Sigmoid colon (tissue), 7 donors: ENCODE results near the gene TLCD1. TPM values are rescaled to one million over a fixed set of nuclear protein-coding genes. Genes with fewer than 3 reads are reported as not detected.

Source experiments
- DNase-seq: peaks from one replicate; pipeline ENCODE4 v3.0.0-alpha.2; 2019
- H3K27ac ChIP-seq, 4 donors: fragments of 200-600 bp; sonication (generic); one replicate each; pipeline ENCODE4 v1.5.1; 2016 to 2019; ENCODE audit warnings: mild to moderate bottlenecking in 1 of 4
- H3K27me3 ChIP-seq, 3 donors: fragments of 200-600 bp; sonication (generic); one replicate each; pipeline ENCODE4 v1.5.1; 2019; ENCODE audit warnings: mild to moderate bottlenecking in 1 of 3
- H3K36me3 ChIP-seq, 4 donors: fragments of 200-600 bp; sonication (generic); one replicate each; pipeline ENCODE4 v1.5.1; 2016 to 2019
- H3K4me1 ChIP-seq, 4 donors: fragments of 200-600 bp; sonication (generic); one replicate each; pipeline ENCODE4 v1.5.1; 2017 to 2019
- H3K4me3 ChIP-seq, 4 donors: fragments of 200-600 bp; sonication (generic); one replicate each; pipeline ENCODE4 v1.5.1; 2017 to 2019; ENCODE audit warnings: mild to moderate bottlenecking in 2 of 4, moderate library complexity in 1 of 4
- H3K9me3 ChIP-seq, 4 donors: fragments of 200-600 bp in 3 of 4; sonication (generic) in 3 of 4; one replicate each; pipeline versions ENCODE4 v1.5.1 to v1.6.1; 2013 to 2019
- EP300 ChIP-seq, 4 donors: sonication (generic); formaldehyde crosslinking; IDR thresholded peaks; one replicate each; pipeline ENCODE4 v1.6.1; 2017; ENCODE audit warnings: antibody characterized with exemption in 4 of 4
- POLR2A ChIP-seq, 2 donors: fragments of 450-650 bp; IDR thresholded peaks; one replicate each; pipeline ENCODE4 v1.6.1; 2016; ENCODE audit warnings: antibody characterized with exemption in 2 of 2, mild to moderate bottlenecking in 2 of 2, moderate library complexity in 2 of 2
- POLR2AphosphoS5 ChIP-seq, 4 donors: sonication (generic); formaldehyde crosslinking; IDR thresholded peaks; one replicate each; pipeline ENCODE4 v1.6.1; 2017; ENCODE audit warnings: antibody characterized with exemption in 4 of 4
- WGBS, 2 donors: extraction: QIAGEN DNeasy Blood & Tissue Kit; methylation state at CpG; one replicate each; pipeline ENCODE4 v1.1.7; 2013; 5-methylcytosine and 5-hydroxymethylcytosine counted together
- intact Hi-C: fragments of 100-400 bp; cut with DNase I; formaldehyde crosslinking; loops from one replicate; pipeline ENCODE4 v1.15.1; 2023
- polyA plus RNA-seq, 3 donors: library from polyadenylated mRNA; stranded (reverse); fragments of 200-250 nt; gene quantifications; one replicate each; pipeline ENCODE4 v1.2.3, GENCODE V29; 2013
- total RNA-seq, 4 donors: library from RNA; depleted of rRNA; stranded (reverse); fragments of >200 nt; gene quantifications; one replicate each; pipeline ENCODE4 v1.1.0, GENCODE V29; 2016
- TF ChIP-seq, protein P1 (sequence below), 4 experiments: fragments of 450-650 bp in 3 of 4; fragments of 200-600 bp in 1 of 4; IDR thresholded peaks; one replicate each; pipeline ENCODE4 v1.5.1; 2016 to 2019; ENCODE audit warnings: antibody characterized with exemption in 4 of 4, mild to moderate bottlenecking in 3 of 4, moderate library complexity in 2 of 4
- donor health status: healthy with polysubstance abuse.
- donor health status: Bipolar disorder and iron deficiency.
- donor health status: healthy.

TLCD1 gene
- total and polyA plus RNA-seq, 7 donors: 0.66 to 14.2 (median 2.1) TPM; not detected in 2

DNA sequence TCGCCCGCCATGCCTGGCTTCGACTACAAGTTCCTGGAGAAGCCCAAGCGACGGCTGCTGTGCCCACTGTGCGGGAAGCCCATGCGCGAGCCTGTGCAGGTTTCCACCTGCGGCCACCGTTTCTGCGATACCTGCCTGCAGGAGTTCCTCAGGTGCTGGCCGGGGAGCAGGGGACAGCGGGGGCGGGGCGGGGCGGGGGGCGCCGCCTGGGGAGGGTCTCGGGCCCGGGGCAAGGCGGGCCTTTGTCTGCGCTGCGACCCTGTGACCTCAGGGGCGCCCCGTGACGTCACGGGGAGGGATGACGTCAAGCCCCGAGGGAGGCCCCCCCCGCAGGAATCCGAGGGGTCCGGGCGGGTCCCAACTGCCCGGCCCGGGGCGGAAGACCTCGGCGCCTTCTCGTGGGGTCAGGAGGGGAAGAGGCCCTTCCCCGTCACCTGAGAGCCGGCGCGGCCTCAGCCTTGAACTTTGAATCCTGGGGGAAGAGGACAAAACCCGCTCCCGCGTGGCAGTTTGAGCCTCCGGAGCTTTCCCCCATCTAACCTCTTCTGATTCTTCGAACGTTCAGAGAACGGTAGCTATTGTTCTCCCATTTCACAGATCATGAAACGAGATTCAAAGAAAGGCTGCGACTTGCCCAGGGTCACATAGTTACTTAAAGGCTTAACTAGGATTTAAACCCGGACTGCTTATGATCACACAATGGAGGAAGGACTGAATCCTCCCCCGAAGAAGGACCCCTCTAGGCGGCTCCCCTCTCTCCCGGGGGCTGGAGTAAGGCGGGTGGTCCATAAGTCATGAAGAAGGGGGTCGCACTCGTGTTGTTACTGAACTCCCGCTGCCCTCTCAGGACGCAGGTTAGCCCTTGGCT, 18.3 kb upstream of the TLCD1 start:
- Histone ChIP-seq H3K36me3 (peaks cover 0 to 9% (median 4%) of the 10 kb centered on the region in 4 donors), H3K9me3 (no peaks in the 10 kb centered on the region), H3K27ac (peak overlapping the region; percentile 84 to 91 (median 89)), H3K27me3 (no peaks in the 10 kb centered on the region), H3K4me3 (peak overlapping the region; percentile 64 to 78 (median 72)), H3K4me1 (peaks cover 0 to 42% (median 41%) of the 10 kb centered on the region in 4 donors)
- DNase-seq: peak; percentile 74
- TF ChIP-seq EP300 (IDR thresholded peaks at IDR 0.05) (no peak), POLR2AphosphoS5 (IDR thresholded peaks at IDR 0.05) (peak in 2 of 4 donors; percentile 60 to 62)
- WGBS, 2 donors: 0 to 1% methylated on average over 61 of the region's 61 CpGs
- intact Hi-C loops: no loop called here

DNA sequence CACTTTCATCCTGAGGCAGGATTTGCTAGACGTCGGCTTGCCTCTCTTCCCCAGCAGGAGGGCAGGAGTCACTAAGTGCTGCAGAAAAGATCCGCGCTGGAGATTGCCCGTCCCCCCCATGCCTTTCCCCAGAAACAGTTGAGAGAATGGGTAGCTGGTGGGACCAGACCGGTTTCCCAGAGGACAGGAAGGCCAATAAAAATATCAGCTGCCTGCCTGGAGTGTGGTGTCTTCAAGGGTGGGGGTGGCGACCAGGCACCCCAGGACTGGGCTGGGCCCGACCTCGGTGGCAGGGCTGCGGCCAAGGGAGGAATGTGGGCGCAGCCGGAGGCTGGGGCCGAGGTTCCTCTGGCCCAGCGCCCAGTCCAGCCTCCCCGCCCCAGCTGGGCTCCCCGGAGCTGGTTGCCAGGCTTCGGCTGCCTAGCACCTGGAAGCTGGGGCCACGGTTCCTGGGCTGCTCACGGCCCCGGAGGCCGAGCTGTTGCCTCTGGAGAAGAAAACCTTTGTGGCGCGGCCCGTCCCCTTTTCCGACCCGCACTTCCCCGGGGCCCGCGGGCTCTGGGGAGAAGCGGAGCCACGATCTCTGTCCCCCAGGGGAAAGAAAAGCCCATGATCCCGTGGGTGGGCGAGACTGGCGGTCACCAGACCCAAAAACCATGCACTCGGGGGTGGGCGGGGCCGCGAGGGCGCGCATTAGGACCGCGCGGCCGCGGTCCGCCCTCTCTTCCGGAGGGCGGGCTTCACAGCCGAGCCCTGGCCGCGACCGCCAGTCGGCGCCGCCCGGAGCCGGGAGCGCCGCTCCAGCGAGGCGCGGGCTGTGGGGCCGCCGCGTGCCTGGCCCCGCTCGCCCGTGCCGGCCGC, 17.4 kb upstream of the TLCD1 start, which contains the start of gene TRAF4:
Gene TRAF4, plus strand, starts transcription at position 769 of the 861 bp plus-strand sequence. CDS start 102 bp downstream, outside the sequence.
- H3K27ac ChIP-seq: peak within 1 kb of the TSS; percentile 84 to 91 (median 89)
- H3K4me3 ChIP-seq: peak within 1 kb of the TSS; percentile 64 to 78 (median 72)
- TF ChIP-seq, protein P1, sequence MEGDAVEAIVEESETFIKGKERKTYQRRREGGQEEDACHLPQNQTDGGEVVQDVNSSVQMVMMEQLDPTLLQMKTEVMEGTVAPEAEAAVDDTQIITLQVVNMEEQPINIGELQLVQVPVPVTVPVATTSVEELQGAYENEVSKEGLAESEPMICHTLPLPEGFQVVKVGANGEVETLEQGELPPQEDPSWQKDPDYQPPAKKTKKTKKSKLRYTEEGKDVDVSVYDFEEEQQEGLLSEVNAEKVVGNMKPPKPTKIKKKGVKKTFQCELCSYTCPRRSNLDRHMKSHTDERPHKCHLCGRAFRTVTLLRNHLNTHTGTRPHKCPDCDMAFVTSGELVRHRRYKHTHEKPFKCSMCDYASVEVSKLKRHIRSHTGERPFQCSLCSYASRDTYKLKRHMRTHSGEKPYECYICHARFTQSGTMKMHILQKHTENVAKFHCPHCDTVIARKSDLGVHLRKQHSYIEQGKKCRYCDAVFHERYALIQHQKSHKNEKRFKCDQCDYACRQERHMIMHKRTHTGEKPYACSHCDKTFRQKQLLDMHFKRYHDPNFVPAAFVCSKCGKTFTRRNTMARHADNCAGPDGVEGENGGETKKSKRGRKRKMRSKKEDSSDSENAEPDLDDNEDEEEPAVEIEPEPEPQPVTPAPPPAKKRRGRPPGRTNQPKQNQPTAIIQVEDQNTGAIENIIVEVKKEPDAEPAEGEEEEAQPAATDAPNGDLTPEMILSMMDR (IDR thresholded peaks at IDR 0.05): no peak
- peak in 1 of 2 donors; percentile 20 for TF ChIP-seq POLR2A (IDR thresholded peaks at IDR 0.05)
- peak in 1 of 4 donors; percentile 8 for TF ChIP-seq POLR2AphosphoS5 (IDR thresholded peaks at IDR 0.05)
- no peaks in the 10 kb centered on the region for H3K27me3 ChIP-seq
- H3K4me1 ChIP-seq: peaks cover 0 to 42% (median 41%) of the 10 kb centered on the region in 4 donors
- H3K36me3 ChIP-seq: peaks cover 0 to 8% (median 2%) of the 10 kb centered on the region in 4 donors
- no peaks in the 10 kb centered on the region for H3K9me3 ChIP-seq
- intact Hi-C loops: loop anchor here (1.0 kb wide), 1 partner anchor 14 kb away; no protein-coding TSS in a partner anchor
- peak; percentile 86 for DNase-seq
- WGBS, 2 donors: 1 to 2% methylated on average over 70 of the region's 70 CpGs

DNA sequence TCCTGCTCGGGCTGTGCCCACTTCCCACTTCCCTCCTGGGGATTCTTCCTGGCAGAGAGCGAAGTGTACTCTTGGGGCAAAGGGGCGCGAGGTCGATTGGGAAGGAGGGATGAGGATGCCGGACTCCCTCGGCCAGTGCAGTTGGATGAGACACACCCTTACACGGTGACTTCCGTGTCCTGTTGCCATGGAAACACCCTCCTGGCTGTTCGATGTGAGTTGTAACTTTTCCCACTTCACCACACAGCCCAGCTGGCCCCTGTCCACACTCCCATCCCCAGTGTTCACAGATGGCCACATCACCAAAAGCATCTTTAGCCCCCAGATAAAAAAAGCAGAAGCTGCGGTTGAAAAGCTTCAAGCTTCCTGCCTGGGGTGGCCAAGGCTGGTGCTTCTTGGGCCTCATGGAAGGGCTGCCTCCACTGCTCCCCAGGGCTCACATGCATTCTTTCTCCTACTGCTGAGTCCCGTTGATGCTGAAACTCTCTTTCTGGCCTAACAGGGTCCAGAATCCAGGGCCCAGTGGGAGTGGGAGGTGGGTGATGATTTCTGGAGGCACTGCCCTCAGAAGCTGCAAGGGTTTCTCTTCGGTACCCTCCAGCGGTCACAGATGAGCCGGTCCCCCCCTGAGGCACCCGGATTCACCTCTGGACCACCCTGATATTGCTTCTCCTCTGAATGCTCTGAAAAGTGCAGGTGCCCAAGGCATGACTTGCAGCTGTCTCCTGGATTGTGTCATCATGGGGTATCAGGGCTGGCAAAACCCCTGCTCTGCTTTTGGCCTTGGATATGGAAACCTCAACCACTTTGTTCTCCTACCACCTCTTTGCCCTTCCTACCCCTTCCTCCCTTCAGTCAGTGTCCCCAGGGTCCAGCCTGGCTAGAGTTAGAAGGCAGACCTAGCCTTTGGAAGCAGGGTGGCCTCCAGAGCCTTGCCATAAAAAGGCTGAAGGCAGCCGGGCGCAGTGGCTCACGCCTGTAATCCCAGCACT, 15.6 kb upstream of the TLCD1 start:
- H3K4me3 ChIP-seq: no peak overlapping the region
- intact Hi-C loops: no loop called here
- no peaks in the 10 kb centered on the region for H3K27me3 ChIP-seq
- H3K4me1 ChIP-seq: peaks cover 0 to 40% (median 36%) of the 10 kb centered on the region in 4 donors
- no peaks in the 10 kb centered on the region for H3K36me3 ChIP-seq
- H3K27ac ChIP-seq: no peak overlapping the region
- 54 to 58% methylated on average over 19 of the region's 19 CpGs for WGBS, 2 donors
- TF ChIP-seq POLR2AphosphoS5 (IDR thresholded peaks at IDR 0.05) (no peak), POLR2A (IDR thresholded peaks at IDR 0.05) (no peak), EP300 (IDR thresholded peaks at IDR 0.05) (no peak)
- TF ChIP-seq, protein P1 (IDR thresholded peaks at IDR 0.05): no peak
- H3K9me3 ChIP-seq: no peaks in the 10 kb centered on the region
- DNase-seq: no peak

DNA sequence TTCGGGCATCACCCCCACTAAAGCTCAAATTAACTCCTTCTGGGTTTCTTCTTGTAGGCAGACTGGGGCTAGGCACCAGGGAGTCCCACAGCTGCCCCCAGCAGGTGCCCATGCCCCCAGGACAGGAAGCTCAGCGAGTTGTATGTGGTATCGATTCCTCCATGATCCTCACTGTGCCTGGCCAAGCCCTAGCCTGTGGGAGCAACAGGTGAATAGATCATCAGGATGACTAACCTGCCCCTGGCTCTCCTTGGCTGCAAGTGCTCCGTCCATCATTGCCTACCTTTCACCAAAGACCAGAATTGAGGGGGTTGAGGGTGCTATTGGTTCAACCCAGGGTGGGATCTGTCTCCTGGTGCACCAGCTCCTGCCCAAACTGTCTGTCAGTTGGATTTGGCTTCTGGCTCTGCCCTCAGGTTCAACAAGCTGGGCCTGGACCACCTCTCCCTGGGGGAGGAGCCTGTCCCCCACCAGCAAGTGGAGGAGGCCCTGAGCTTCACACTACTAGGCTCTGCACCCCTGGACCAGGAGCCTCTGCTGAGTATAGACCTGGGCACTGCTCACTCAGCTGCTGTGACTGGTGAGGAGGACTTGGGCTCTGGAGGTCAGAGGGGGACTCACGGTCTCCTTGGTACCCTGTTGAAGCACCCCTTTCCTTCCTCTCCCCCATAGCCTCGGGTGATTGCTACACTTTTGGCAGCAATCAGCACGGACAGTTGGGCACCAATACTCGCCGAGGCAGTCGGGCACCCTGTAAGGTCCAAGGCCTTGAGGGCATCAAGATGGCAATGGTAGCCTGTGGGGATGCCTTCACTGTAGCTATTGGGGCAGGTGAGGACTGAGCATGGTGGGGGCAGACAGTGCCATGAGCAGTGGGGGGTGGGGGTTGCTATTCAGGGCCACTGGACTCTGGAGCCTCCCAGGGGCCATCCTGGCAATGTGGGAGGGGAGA, 14.6 kb upstream of the TLCD1 start:
- Histone ChIP-seq H3K9me3 (no peaks in the 10 kb centered on the region), H3K4me3 (no peak overlapping the region), H3K27me3 (no peaks in the 10 kb centered on the region), H3K36me3 (no peaks in the 10 kb centered on the region), H3K27ac (no peak overlapping the region), H3K4me1 (peaks cover 0 to 30% (median 27%) of the 10 kb centered on the region in 4 donors)
- TF ChIP-seq EP300 (IDR thresholded peaks at IDR 0.05) (no peak), POLR2AphosphoS5 (IDR thresholded peaks at IDR 0.05) (no peak), POLR2A (IDR thresholded peaks at IDR 0.05) (no peak)
- TF ChIP-seq, protein P1 (IDR thresholded peaks at IDR 0.05): no peak
- intact Hi-C loops: no loop called here
- no peak for DNase-seq
- 80 to 85% methylated on average over 10 of the region's 10 CpGs for WGBS, 2 donors
